A549 (cell line): ENCODE measurements around the gene CFAP77.
A peak's percentile ranks its signal among the peaks of the same experiment; 100 is the strongest.

Experiments
- MAZ ChIP-seq: fragments of 150-350 bp; IDR thresholded peaks from 2 replicates; pipeline ENCODE4 v1.6.1; 2014; ENCODE audit warnings: antibody characterized with exemption, low read depth, low read length, borderline replicate concordance
- POLR2A ChIP-seq: IDR thresholded peaks from 2 replicates; pipeline ENCODE4 v1.6.1; 2012; ENCODE audit warnings: mild to moderate bottlenecking, low read length
- POLR2AphosphoS2 ChIP-seq: conservative IDR thresholded peaks from 2 replicates; pipeline ENCODE4 v1.6.1; 2012; ENCODE audit warnings: low read length, improper control_type of control experiment, inconsistent platforms
- RFX5 ChIP-seq: fragments of 450-650 bp; IDR thresholded peaks from 2 replicates; pipeline ENCODE4 v1.7.1; 2014; ENCODE audit warnings: antibody characterized with exemption, mild to moderate bottlenecking, moderate library complexity
- TF ChIP-seq, protein P1 (sequence below): fragments of >200 bp; sonication (Bioruptor Twin); formaldehyde crosslinking; IDR thresholded peaks from 3 replicates; pipeline ENCODE4 v1.5.1; 2016

DNA sequence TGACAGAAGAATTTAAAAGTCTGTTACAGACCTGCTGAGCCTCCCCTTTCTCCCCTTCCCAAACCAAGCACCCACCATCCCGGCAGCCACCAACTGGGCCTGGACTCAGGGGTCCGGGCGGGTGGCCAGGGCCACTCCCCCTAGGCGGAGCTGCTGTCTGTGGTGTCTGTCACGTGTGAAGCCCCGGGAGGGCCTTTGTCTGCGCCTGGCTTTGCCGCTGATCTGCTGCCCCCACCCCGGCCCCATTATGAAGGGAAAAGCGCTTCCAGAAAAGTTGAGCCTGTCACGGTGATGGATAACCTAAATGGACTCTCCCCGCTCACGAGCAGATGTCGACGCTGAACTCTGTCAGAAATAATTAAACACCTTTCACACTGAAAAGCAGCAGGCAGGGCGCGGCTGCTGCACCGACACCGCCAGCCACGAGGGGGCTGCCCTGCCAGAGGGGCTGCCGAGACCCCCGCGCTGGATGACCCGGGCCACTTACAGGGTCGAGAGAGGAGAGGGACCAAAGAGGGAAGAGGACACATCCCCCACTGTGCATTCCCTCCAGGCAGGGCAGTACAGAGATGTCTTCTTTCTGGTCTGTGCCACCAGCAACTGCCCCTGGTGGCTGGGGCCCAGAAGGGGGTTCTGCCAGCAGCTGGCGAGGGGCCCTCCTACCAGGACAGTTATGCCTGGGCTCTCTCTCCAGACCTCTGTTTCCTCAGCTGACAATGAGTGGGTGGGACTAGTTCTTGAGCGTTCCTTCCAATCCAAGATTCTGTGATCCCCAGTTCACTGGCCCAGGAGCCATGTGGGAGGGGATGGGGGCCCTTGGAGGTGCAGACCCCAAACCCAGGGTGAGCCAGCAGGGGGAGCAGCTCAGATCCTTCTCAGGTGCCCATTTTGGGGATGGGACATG is 136.4 kb downstream of the CFAP77 start:
- TF ChIP-seq POLR2A (no peak), POLR2AphosphoS2 (no peak), RFX5 (no peak), MAZ (no peak)
- TF ChIP-seq, protein P1, sequence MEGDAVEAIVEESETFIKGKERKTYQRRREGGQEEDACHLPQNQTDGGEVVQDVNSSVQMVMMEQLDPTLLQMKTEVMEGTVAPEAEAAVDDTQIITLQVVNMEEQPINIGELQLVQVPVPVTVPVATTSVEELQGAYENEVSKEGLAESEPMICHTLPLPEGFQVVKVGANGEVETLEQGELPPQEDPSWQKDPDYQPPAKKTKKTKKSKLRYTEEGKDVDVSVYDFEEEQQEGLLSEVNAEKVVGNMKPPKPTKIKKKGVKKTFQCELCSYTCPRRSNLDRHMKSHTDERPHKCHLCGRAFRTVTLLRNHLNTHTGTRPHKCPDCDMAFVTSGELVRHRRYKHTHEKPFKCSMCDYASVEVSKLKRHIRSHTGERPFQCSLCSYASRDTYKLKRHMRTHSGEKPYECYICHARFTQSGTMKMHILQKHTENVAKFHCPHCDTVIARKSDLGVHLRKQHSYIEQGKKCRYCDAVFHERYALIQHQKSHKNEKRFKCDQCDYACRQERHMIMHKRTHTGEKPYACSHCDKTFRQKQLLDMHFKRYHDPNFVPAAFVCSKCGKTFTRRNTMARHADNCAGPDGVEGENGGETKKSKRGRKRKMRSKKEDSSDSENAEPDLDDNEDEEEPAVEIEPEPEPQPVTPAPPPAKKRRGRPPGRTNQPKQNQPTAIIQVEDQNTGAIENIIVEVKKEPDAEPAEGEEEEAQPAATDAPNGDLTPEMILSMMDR = peak; percentile 27; the same call in 2 of the 3 replicates
